Measurements from ENCODE around the gene HIP1R. TPM values are rescaled to one million over a fixed set of nuclear protein-coding genes. Genes with fewer than 3 reads are reported as not detected.

The HIP1R gene
- total RNA-seq, 1 experiment from 2014 or later: 44.6 TPM

GRCh38 chr12:122886851-122887818, 51.9 kb downstream of the HIP1R start:
- no TSS peak for BruUV-seq (replicated peaks)
- H3K4me1 Mint-ChIP-seq (ENCODE audit: insufficient read depth, unreplicated experiment): peaks cover 43% of the 10 kb centered on the region
- H3K9me3 Mint-ChIP-seq (ENCODE audit: unreplicated experiment): no peaks in the 10 kb centered on the region
- intact Hi-C loops (cut with micrococcal nuclease): no loop called here
- H3K36me3 Mint-ChIP-seq (ENCODE audit: insufficient read depth, unreplicated experiment): peaks cover 15% of the 10 kb centered on the region
- TF ChIP-seq, protein P1, sequence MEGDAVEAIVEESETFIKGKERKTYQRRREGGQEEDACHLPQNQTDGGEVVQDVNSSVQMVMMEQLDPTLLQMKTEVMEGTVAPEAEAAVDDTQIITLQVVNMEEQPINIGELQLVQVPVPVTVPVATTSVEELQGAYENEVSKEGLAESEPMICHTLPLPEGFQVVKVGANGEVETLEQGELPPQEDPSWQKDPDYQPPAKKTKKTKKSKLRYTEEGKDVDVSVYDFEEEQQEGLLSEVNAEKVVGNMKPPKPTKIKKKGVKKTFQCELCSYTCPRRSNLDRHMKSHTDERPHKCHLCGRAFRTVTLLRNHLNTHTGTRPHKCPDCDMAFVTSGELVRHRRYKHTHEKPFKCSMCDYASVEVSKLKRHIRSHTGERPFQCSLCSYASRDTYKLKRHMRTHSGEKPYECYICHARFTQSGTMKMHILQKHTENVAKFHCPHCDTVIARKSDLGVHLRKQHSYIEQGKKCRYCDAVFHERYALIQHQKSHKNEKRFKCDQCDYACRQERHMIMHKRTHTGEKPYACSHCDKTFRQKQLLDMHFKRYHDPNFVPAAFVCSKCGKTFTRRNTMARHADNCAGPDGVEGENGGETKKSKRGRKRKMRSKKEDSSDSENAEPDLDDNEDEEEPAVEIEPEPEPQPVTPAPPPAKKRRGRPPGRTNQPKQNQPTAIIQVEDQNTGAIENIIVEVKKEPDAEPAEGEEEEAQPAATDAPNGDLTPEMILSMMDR (IDR thresholded peaks at IDR 0.05; ENCODE audit: unreplicated experiment): no peak
- DNase-seq (ENCODE audit: unreplicated experiment): peak; percentile 87
- no peaks in the 10 kb centered on the region for H3K27me3 Mint-ChIP-seq (ENCODE audit: insufficient read depth, unreplicated experiment)
- POLR2A ChIA-PET: interaction anchor here (0.6 to 14.8 kb wide), 20 partner anchors 9 to 815 kb away, joined by 3 to 240 read pairs (median 7); partner anchors contain the start of genes ABCB9, HIP1R, OGFOD2 and VPS37B
- peak overlapping the region; percentile 56 for H3K4me3 Mint-ChIP-seq (ENCODE audit: unreplicated experiment)
- H3K27ac Mint-ChIP-seq (ENCODE audit: low read depth, unreplicated experiment): peak overlapping the region; percentile 99
- CTCF ChIA-PET: interaction anchor here (1.5 to 2.7 kb wide), 3 partner anchors 20 to 28 kb away, joined by 3 to 16 read pairs (median 11); no protein-coding TSS in a partner anchor

DNA sequence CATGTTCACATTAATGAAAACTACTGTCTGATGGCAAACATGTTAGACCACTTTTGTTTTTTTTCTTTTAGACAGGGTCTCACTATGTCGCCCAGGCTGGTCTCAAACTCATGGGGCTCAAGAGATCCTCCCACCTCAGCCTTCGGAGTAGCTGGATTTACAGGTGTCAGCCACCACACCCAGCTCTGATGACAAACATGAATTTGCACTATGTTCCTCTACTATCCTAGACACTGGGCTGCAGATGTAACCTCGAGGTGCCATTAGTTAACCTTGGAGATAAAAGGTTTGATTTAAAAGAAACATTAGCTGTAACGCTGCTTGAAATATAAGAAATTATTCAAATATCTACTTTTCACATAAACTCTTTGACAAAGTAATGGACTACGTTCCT, 52.6 kb downstream of the HIP1R start:
- intact Hi-C loops (cut with micrococcal nuclease): loop anchor here (1.0 to 2.0 kb wide), 2 partner anchors 29 to 58 kb away; no protein-coding TSS in a partner anchor
- ChIA-PET CTCF (interaction anchor here (0.7 to 2.7 kb wide), 9 partner anchors 10 to 59 kb away, joined by 3 to 16 read pairs (median 7); no protein-coding TSS in a partner anchor), POLR2A (interaction anchor here (0.6 to 14.8 kb wide), 24 partner anchors 9 to 417 kb away, joined by 3 to 240 read pairs (median 4); partner anchors contain the start of genes ABCB9, HIP1R, MPHOSPH9 and MTRFR)
- no peak for DNase-seq (ENCODE audit: unreplicated experiment)
- TF ChIP-seq, protein P1 (IDR thresholded peaks at IDR 0.05; ENCODE audit: unreplicated experiment): no peak
- TSS peak; percentile 73 for BruUV-seq (replicated peaks)
- Mint-ChIP-seq H3K27ac (ENCODE audit: low read depth, unreplicated experiment) (peak overlapping the region; percentile 99), H3K4me3 (ENCODE audit: unreplicated experiment) (peak overlapping the region; percentile 56), H3K9me3 (ENCODE audit: unreplicated experiment) (no peaks in the 10 kb centered on the region), H3K4me1 (ENCODE audit: insufficient read depth, unreplicated experiment) (peaks cover 47% of the 10 kb centered on the region), H3K27me3 (ENCODE audit: insufficient read depth, unreplicated experiment) (no peaks in the 10 kb centered on the region), H3K36me3 (ENCODE audit: insufficient read depth, unreplicated experiment) (peaks cover 10% of the 10 kb centered on the region)

GRCh38 chr12:122888232-122888752, 53.0 kb downstream of the HIP1R start:
- intact Hi-C loops (cut with micrococcal nuclease): loop anchor here (1.0 to 2.0 kb wide), 2 partner anchors 29 to 58 kb away; no protein-coding TSS in a partner anchor
- H3K4me3 Mint-ChIP-seq (ENCODE audit: unreplicated experiment): peak overlapping the region; percentile 56
- peaks cover 10% of the 10 kb centered on the region for H3K36me3 Mint-ChIP-seq (ENCODE audit: insufficient read depth, unreplicated experiment)
- ChIA-PET POLR2A (interaction anchor here (0.6 to 14.8 kb wide), 30 partner anchors 8 to 1487 kb away, joined by 3 to 240 read pairs (median 4); partner anchors contain the start of genes ABCB9, HIP1R, KNTC1 and MPHOSPH9), CTCF (interaction anchor here (0.7 to 2.7 kb wide), 11 partner anchors 10 to 94 kb away, joined by 3 to 16 read pairs (median 5); no protein-coding TSS in a partner anchor)
- peak; percentile 98 for DNase-seq (ENCODE audit: unreplicated experiment)
- peaks cover 49% of the 10 kb centered on the region for H3K4me1 Mint-ChIP-seq (ENCODE audit: insufficient read depth, unreplicated experiment)
- peak overlapping the region; percentile 99 for H3K27ac Mint-ChIP-seq (ENCODE audit: low read depth, unreplicated experiment)
- no peaks in the 10 kb centered on the region for H3K9me3 Mint-ChIP-seq (ENCODE audit: unreplicated experiment)
- no peaks in the 10 kb centered on the region for H3K27me3 Mint-ChIP-seq (ENCODE audit: insufficient read depth, unreplicated experiment)
- BruUV-seq (replicated peaks): no TSS peak
- TF ChIP-seq, protein P1 (IDR thresholded peaks at IDR 0.05; ENCODE audit: unreplicated experiment): no peak

All from MCF 10A (cell line).